Activated CD4-positive, CD25-positive, alpha-beta regulatory T cell (primary cell): ENCODE data around the gene PDPK1.
"Not testable (repeated sequence)": the region's sequence is repeated elsewhere in the genome, so short reads cannot be mapped to it uniquely, and the experiment has no call there.

Source experiments
- DNase-seq, 4 experiments: peaks; one replicate each; lab custom pipeline; 2025; lab: John Stamatoyannopoulos, UW

PDPK1 gene

GRCh38 chr16:2540912-2541311 is 3.1 kb downstream of the PDPK1 start:
- not testable (repeated sequence) for DNase-seq

- DNase-seq: not testable (repeated sequence)
These were observed 3.6 kb downstream of the PDPK1 start for GRCh38 chr16:2541409-2541808.

GRCh38 chr16:2543771-2544170 is 6.0 kb downstream of the PDPK1 start:
- not testable (repeated sequence) for DNase-seq

- DNase-seq: not testable (repeated sequence)
These were observed 12.6 kb downstream of the PDPK1 start for GRCh38 chr16:2550283-2550878.

GRCh38 chr16:2551420-2551889 is 13.6 kb downstream of the PDPK1 start:
- DNase-seq: not testable (repeated sequence)

GRCh38 chr16:2554709-2555425 is 17.0 kb downstream of the PDPK1 start:
- DNase-seq: not testable (repeated sequence)

GRCh38 chr16:2557150-2557549 is 19.3 kb downstream of the PDPK1 start:
- not testable (repeated sequence) for DNase-seq

- not testable (repeated sequence) for DNase-seq
These were observed 22.4 kb downstream of the PDPK1 start for GRCh38 chr16:2560131-2560797.

GRCh38 chr16:2560798-2561133 is 22.9 kb downstream of the PDPK1 start:
- not testable (repeated sequence) for DNase-seq

GRCh38 chr16:2567506-2567905 is 29.7 kb downstream of the PDPK1 start:
- not testable (repeated sequence) for DNase-seq

- DNase-seq: not testable (repeated sequence)
These were observed 30.8 kb downstream of the PDPK1 start for GRCh38 chr16:2568573-2568972.

GRCh38 chr16:2572704-2573103 is 34.9 kb downstream of the PDPK1 start:
- not testable (repeated sequence) for DNase-seq

GRCh38 chr16:2575839-2576238 is 38.0 kb downstream of the PDPK1 start:
- not testable (repeated sequence) for DNase-seq

GRCh38 chr16:2577044-2577443 is 39.2 kb downstream of the PDPK1 start:
- DNase-seq: not testable (repeated sequence)

- not testable (repeated sequence) for DNase-seq
These were observed 41.1 kb downstream of the PDPK1 start for GRCh38 chr16:2578905-2579304.

GRCh38 chr16:2580143-2580542 is 42.3 kb downstream of the PDPK1 start:
- not testable (repeated sequence) for DNase-seq

GRCh38 chr16:2580818-2581217 is 43.0 kb downstream of the PDPK1 start:
- DNase-seq: not testable (repeated sequence)

GRCh38 chr16:2584729-2585650 is 47.2 kb downstream of the PDPK1 start:
- DNase-seq: no peak

- no peak for DNase-seq
These were observed 47.8 kb downstream of the PDPK1 start for GRCh38 chr16:2585651-2586081.

GRCh38 chr16:2586241-2586640 is 48.4 kb downstream of the PDPK1 start:
- no peak for DNase-seq

- DNase-seq: no peak
These were observed 49.2 kb downstream of the PDPK1 start for GRCh38 chr16:2586901-2587480.
